HCT116 (cell line): Measurements from ENCODE around the gene ADCY2. TPM values are rescaled to one million over a fixed set of nuclear protein-coding genes. Genes with fewer than 3 reads are reported as not detected.

Experiments
- ATAC-seq: fragments of 200-7000 bp; cut with Tn5 transposase; 2 replicates; pipeline ENCODE4 v1.9.1; 2020; ENCODE audit warnings: mild to moderate bottlenecking, moderate library complexity
- BruUV-seq: library from RNA; stranded (reverse); fragments of 400-500 nt; replicated peaks from 2 replicates; lab custom pipeline; 2021; lab: Mats Ljungman, UMichigan
- CTCF ChIA-PET: fragments of 300-600 bp; sonication (Branson Sonifier 250); formaldehyde crosslinking; loops from one replicate; lab custom pipeline; 2021; ENCODE audit warnings: antibody characterized with exemption; lab: Charles Lee
- POLR2A ChIA-PET: fragments of 300-600, 350-600 bp; sonication (Branson Sonifier 250); formaldehyde crosslinking; loops from one replicate; lab custom pipeline; 2021; ENCODE audit warnings: antibody characterized with exemption; lab: Charles Lee
- RAD21 ChIA-PET, 2 experiments: fragments of 300-600 bp; sonication (Branson Sonifier 250); formaldehyde crosslinking; loops; one replicate each; lab custom pipeline; 2023; ENCODE audit warnings: low total read pairs in 2 of 2; ENCODE audit not compliant: uncharacterized antibody in 2 of 2, unreplicated experiment in 2 of 2, low non-redundant PET in 1 of 2; lab: Charles Lee
- DNase-seq: peaks from one replicate; pipeline ENCODE4 v3.0.0-alpha.2; 2010; ENCODE audit warnings: low read depth, low spot score
- H2AFZ ChIP-seq: fragments of 200-600 bp; shearing (Covaris generic), sonication (generic); 2 replicates; pipeline ENCODE4 v1.6.1; 2017; ENCODE audit warnings: low read depth, mixed run types, mixed read lengths, antibody characterized with exemption, low read length; ENCODE audit not compliant: poor library complexity, severe bottlenecking
- H3K27ac ChIP-seq: 2 replicates; pipeline ENCODE4 v1.5.1; 2012; ENCODE audit warnings: low read depth, low read length
- H3K27me3 ChIP-seq: fragments of 200-600 bp; sonication (generic); 2 replicates; pipeline ENCODE4 v1.6.1; 2016; ENCODE audit warnings: mixed run types, low read length, mixed read lengths; ENCODE audit not compliant: insufficient read depth
- H3K36me3 ChIP-seq, 2 experiments: fragments of 200-500 bp in 1 of 2; fragments of 200-600 bp in 1 of 2; sonication (Bioruptor generic) in 1 of 2; sonication (generic) in 1 of 2; 2 replicates each; pipeline versions ENCODE4 v1.5.1 to v1.6.1; 2014 to 2016; ENCODE audit warnings: low read length in 2 of 2, inconsistent platforms in 1 of 2, mixed read lengths in 1 of 2, mixed run types in 1 of 2; ENCODE audit not compliant: insufficient read depth in 2 of 2, control insufficient read depth in 1 of 2
- H3K4me1 ChIP-seq, 2 experiments: fragments of 200-600 bp in 1 of 2; sonication (generic) in 1 of 2; 2 replicates each; pipeline versions ENCODE4 v1.5.1 to v1.6.1; 2012 to 2017; ENCODE audit warnings: low read length in 2 of 2, inconsistent platforms in 1 of 2, mild to moderate bottlenecking in 1 of 2, mixed read lengths in 1 of 2, mixed run types in 1 of 2, moderate library complexity in 1 of 2; ENCODE audit not compliant: insufficient read depth in 2 of 2, control insufficient read depth in 1 of 2
- H3K4me2 ChIP-seq: fragments of 200-600 bp; sonication (generic); 2 replicates; pipeline ENCODE4 v1.6.1; 2017; ENCODE audit warnings: mixed run types, low read length, mixed read lengths
- H3K4me3 ChIP-seq, 2 experiments: fragments of 200-600 bp in 1 of 2; sonication (generic) in 1 of 2; replicated peaks in 1 of 2; 2 replicates each; pipeline ENCODE4 v1.5.1; 2011 to 2016; ENCODE audit warnings: low read length in 2 of 2, control low read depth in 1 of 2, low read depth in 1 of 2, mild to moderate bottlenecking in 1 of 2, mixed read lengths in 1 of 2, mixed run types in 1 of 2
- H3K79me2 ChIP-seq: fragments of 200-600 bp; sonication (generic); 2 replicates; pipeline ENCODE4 v1.6.1; 2017; ENCODE audit warnings: mild to moderate bottlenecking, mixed run types, low read length, moderate library complexity, mixed read lengths; ENCODE audit not compliant: insufficient read depth
- H3K9ac ChIP-seq: fragments of 200-600 bp; sonication (generic); 2 replicates; pipeline ENCODE4 v1.6.1; 2016; ENCODE audit warnings: low read length, mixed read lengths
- H3K9me2 ChIP-seq: fragments of 200-600 bp; sonication (generic), shearing (Covaris generic); 2 replicates; pipeline ENCODE4 v1.6.1; 2017; ENCODE audit warnings: mixed run types, mild to moderate bottlenecking, moderate library complexity; ENCODE audit not compliant: insufficient read depth
- H3K9me3 ChIP-seq, 2 experiments: fragments of 200-500 bp in 1 of 2; fragments of 200-600 bp in 1 of 2; sonication (Bioruptor generic) in 1 of 2; sonication (generic) in 1 of 2; 2 replicates each; pipeline ENCODE4 v1.6.1; 2014 to 2017; ENCODE audit warnings: low read length in 2 of 2, mixed read lengths in 2 of 2, inconsistent platforms in 1 of 2, low read depth in 1 of 2, mild to moderate bottlenecking in 1 of 2, mixed run types in 1 of 2, moderate library complexity in 1 of 2; ENCODE audit not compliant: control insufficient read depth in 1 of 2, insufficient read depth in 1 of 2
- H4K20me1 ChIP-seq: fragments of 200-600 bp; sonication (generic), shearing (Covaris generic); 2 replicates; pipeline ENCODE4 v1.6.1; 2017; ENCODE audit warnings: mixed run types, mild to moderate bottlenecking, moderate library complexity; ENCODE audit not compliant: insufficient read depth
- CBX3 ChIP-seq: IDR thresholded peaks from 2 replicates; pipeline ENCODE4 v1.6.1; 2012; ENCODE audit warnings: low read depth
- ELF1 ChIP-seq: IDR thresholded peaks from 2 replicates; pipeline ENCODE4 v1.6.1; 2012; ENCODE audit warnings: low read depth, borderline replicate concordance
- EZH2 ChIP-seq: fragments of 200-600 bp; sonication (generic); IDR thresholded peaks from 2 replicates; pipeline ENCODE4 v1.6.1; 2017; ENCODE audit warnings: antibody characterized with exemption, mixed run types
- FOSL1 ChIP-seq: IDR thresholded peaks from 2 replicates; pipeline ENCODE4 v1.6.1; 2012; ENCODE audit warnings: low read depth
- POLR2A ChIP-seq: IDR thresholded peaks from 2 replicates; pipeline ENCODE4 v1.7.0; 2011; ENCODE audit warnings: borderline replicate concordance; ENCODE audit not compliant: insufficient read depth, insufficient read length; ENCODE audit errors: extremely low read depth
- SRF ChIP-seq: IDR thresholded peaks from 2 replicates; pipeline ENCODE4 v1.6.1; 2012; ENCODE audit warnings: low read depth
- ZFX ChIP-seq: fragments of 450-650 bp; IDR thresholded peaks from 2 replicates; pipeline ENCODE4 v1.6.1; 2017
- intact Hi-C: fragments of 100-400 bp; cut with micrococcal nuclease; formaldehyde crosslinking; loops from 2 replicates; pipeline ENCODE4 v1.10.0; 2022
- total RNA-seq: library from RNA; stranded (reverse); gene quantifications from one replicate; pipeline ENCODE4 v1.2.1, GENCODE V29; 2021; ENCODE audit not compliant: unreplicated experiment
- TF ChIP-seq, protein P1 (sequence below): IDR thresholded peaks from 2 replicates; pipeline ENCODE4 v1.6.1; 2012
- TF ChIP-seq, protein P2 (sequence below): IDR thresholded peaks from 2 replicates; pipeline ENCODE4 v1.6.1; 2012; ENCODE audit warnings: low read depth
- TF ChIP-seq, protein P3 (sequence below): IDR thresholded peaks from 2 replicates; pipeline ENCODE4 v1.6.1; 2012
- TF ChIP-seq, protein P4 (sequence below): IDR thresholded peaks from 2 replicates; pipeline ENCODE4 v1.6.1; 2011; ENCODE audit warnings: mild to moderate bottlenecking, low read length, moderate library complexity; ENCODE audit not compliant: insufficient replicate concordance; ENCODE audit errors: extremely low read depth

The ADCY2 gene
- total RNA-seq, 1 experiment from 2014 or later: 0.15 TPM

DNA sequence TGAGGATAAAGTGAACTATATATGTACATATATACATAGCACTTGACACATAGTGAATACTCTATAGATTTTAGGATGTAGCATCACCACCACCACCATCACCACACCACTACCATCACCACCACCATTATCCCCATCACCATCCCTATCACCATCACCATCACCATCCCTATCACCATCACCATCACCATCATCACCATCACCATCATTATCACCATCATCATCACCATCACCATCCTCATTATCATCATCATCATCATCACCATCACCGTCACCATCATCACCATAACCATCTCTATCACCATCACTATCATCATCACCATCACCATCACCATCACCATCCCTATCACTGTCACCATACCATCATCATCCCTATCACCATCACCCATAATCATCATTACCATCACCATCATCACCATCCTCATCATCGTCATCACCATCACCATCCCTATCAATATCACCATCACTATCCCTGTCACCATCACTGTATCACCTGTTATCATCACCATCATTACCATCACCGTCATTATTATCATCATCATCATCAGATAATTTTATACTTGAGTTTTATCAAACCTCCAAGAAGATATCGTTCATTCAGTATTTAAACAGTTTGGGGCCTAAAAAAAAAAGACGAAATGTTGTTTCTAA lies 345.6 kb downstream of the ADCY2 start:
- H3K9me2 ChIP-seq: no peaks in the 10 kb centered on the region
- H3K27me3 ChIP-seq: no peaks in the 10 kb centered on the region
- DNase-seq (no peak), ATAC-seq (no peak)
- CTCF ChIA-PET: no interaction called here
- H3K27ac ChIP-seq: no peak overlapping the region
- no peaks in the 10 kb centered on the region for H3K36me3 ChIP-seq
- no peak overlapping the region for H3K4me2 ChIP-seq
- no peaks in the 10 kb centered on the region for H3K9me3 ChIP-seq
- intact Hi-C loops: no loop called here
- no peak overlapping the region for H2AFZ ChIP-seq
- BruUV-seq: no TSS peak
- no peaks in the 10 kb centered on the region for H4K20me1 ChIP-seq
- TF ChIP-seq ZFX (no peak), CBX3 (no peak), EZH2 (no peak), SRF (no peak), FOSL1 (no peak), POLR2A (no peak), ELF1 (no peak)
- TF ChIP-seq, protein P1, sequence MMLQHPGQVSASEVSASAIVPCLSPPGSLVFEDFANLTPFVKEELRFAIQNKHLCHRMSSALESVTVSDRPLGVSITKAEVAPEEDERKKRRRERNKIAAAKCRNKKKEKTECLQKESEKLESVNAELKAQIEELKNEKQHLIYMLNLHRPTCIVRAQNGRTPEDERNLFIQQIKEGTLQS: no peak
- TF ChIP-seq, protein P2, sequence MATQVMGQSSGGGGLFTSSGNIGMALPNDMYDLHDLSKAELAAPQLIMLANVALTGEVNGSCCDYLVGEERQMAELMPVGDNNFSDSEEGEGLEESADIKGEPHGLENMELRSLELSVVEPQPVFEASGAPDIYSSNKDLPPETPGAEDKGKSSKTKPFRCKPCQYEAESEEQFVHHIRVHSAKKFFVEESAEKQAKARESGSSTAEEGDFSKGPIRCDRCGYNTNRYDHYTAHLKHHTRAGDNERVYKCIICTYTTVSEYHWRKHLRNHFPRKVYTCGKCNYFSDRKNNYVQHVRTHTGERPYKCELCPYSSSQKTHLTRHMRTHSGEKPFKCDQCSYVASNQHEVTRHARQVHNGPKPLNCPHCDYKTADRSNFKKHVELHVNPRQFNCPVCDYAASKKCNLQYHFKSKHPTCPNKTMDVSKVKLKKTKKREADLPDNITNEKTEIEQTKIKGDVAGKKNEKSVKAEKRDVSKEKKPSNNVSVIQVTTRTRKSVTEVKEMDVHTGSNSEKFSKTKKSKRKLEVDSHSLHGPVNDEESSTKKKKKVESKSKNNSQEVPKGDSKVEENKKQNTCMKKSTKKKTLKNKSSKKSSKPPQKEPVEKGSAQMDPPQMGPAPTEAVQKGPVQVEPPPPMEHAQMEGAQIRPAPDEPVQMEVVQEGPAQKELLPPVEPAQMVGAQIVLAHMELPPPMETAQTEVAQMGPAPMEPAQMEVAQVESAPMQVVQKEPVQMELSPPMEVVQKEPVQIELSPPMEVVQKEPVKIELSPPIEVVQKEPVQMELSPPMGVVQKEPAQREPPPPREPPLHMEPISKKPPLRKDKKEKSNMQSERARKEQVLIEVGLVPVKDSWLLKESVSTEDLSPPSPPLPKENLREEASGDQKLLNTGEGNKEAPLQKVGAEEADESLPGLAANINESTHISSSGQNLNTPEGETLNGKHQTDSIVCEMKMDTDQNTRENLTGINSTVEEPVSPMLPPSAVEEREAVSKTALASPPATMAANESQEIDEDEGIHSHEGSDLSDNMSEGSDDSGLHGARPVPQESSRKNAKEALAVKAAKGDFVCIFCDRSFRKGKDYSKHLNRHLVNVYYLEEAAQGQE: no peak
- TF ChIP-seq, protein P3, sequence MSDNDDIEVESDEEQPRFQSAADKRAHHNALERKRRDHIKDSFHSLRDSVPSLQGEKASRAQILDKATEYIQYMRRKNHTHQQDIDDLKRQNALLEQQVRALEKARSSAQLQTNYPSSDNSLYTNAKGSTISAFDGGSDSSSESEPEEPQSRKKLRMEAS: no peak
- TF ChIP-seq, protein P4, sequence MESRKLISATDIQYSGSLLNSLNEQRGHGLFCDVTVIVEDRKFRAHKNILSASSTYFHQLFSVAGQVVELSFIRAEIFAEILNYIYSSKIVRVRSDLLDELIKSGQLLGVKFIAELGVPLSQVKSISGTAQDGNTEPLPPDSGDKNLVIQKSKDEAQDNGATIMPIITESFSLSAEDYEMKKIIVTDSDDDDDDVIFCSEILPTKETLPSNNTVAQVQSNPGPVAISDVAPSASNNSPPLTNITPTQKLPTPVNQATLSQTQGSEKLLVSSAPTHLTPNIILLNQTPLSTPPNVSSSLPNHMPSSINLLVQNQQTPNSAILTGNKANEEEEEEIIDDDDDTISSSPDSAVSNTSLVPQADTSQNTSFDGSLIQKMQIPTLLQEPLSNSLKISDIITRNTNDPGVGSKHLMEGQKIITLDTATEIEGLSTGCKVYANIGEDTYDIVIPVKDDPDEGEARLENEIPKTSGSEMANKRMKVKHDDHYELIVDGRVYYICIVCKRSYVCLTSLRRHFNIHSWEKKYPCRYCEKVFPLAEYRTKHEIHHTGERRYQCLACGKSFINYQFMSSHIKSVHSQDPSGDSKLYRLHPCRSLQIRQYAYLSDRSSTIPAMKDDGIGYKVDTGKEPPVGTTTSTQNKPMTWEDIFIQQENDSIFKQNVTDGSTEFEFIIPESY: no peak
- TF ChIP-seq, all 23 proteins: peak for 0
- Histone ChIP-seq H3K4me1 (no peaks in the 10 kb centered on the region), H3K4me3 (no peak overlapping the region), H3K79me2 (no peaks in the 10 kb centered on the region), H3K9ac (no peak overlapping the region)
- ChIA-PET RAD21 (no interaction called here), POLR2A (no interaction called here)
